Stomach (tissue), 9 donors: ENCODE measurements around the gene TRPM4. TPM values are rescaled to one million over a fixed set of nuclear protein-coding genes. Genes with fewer than 3 reads are reported as not detected.
A peak's percentile ranks its signal among the peaks of the same experiment; 100 is the strongest.

Experiments used
- DNase-seq, 2 donors: peaks; one replicate each; pipeline versions ENCODE4 v3.0.0 to v3.0.0-alpha.2; 2013 to 2019
- H3K27ac ChIP-seq, 5 donors: fragments of 200-600 bp in 4 of 5; sonication (generic) in 4 of 5; one replicate each; pipeline ENCODE4 v1.5.1; 2013 to 2019; ENCODE audit warnings: mild to moderate bottlenecking in 1 of 5, moderate library complexity in 1 of 5
- H3K27me3 ChIP-seq, 3 donors: fragments of 200-600 bp; sonication (generic); one replicate each; pipeline ENCODE4 v1.5.1; 2017 to 2019; ENCODE audit warnings: mixed run types in 1 of 3
- H3K36me3 ChIP-seq, 4 donors: fragments of 200-600 bp; sonication (generic); 1 replicate in 3 of 4; 2 replicates in 1 of 4; pipeline ENCODE4 v1.5.1; 2016 to 2019
- H3K4me1 ChIP-seq, 4 donors: fragments of 200-600 bp; sonication (generic); one replicate each; pipeline ENCODE4 v1.5.1; 2016 to 2019
- H3K4me3 ChIP-seq, 4 donors: fragments of 200-600 bp; sonication (generic) in 3 of 4; one replicate each; pipeline ENCODE4 v1.5.1; 2016 to 2019; ENCODE audit warnings: mild to moderate bottlenecking in 1 of 4
- H3K9me3 ChIP-seq, 4 donors: fragments of 200-600 bp; sonication (generic); one replicate each; pipeline ENCODE4 v1.5.1; 2016 to 2019
- CTCF ChIP-seq, 7 experiments: fragments of 450-650 bp in 4 of 7; fragments of 200-600 bp in 3 of 7; sonication (generic) in 3 of 7; IDR thresholded peaks; one replicate each; pipeline ENCODE4 v1.5.1; 2016 to 2019; ENCODE audit warnings: antibody characterized with exemption in 7 of 7, control low read depth in 2 of 7, mild to moderate bottlenecking in 1 of 7
- EP300 ChIP-seq: sonication (generic); formaldehyde crosslinking; IDR thresholded peaks from one replicate; pipeline ENCODE4 v1.6.1; 2017; ENCODE audit warnings: antibody characterized with exemption
- POLR2A ChIP-seq, 4 donors: fragments of 450-650 bp; IDR thresholded peaks; one replicate each; pipeline ENCODE4 v1.6.1; 2016; ENCODE audit warnings: antibody characterized with exemption in 4 of 4, control low read depth in 2 of 4, mild to moderate bottlenecking in 1 of 4, moderate library complexity in 1 of 4
- POLR2AphosphoS5 ChIP-seq, 3 donors: sonication (generic); formaldehyde crosslinking; IDR thresholded peaks; one replicate each; pipeline ENCODE4 v1.6.1; 2016; ENCODE audit warnings: antibody characterized with exemption in 3 of 3
- WGBS, 5 donors: extraction: QIAGEN DNeasy Blood & Tissue Kit in 3 of 5; methylation state at CpG; one replicate each; pipeline versions ENCODE4 v1.1.5 to v1.1.7; 2013 to 2018; 5-methylcytosine and 5-hydroxymethylcytosine counted together
- intact Hi-C: fragments of 100-400 bp; cut with DNase I; formaldehyde crosslinking; loops from one replicate; pipeline ENCODE4 v1.15.1; 2023; ENCODE audit warnings: low total_unique reads
- polyA plus RNA-seq, 3 donors: library from polyadenylated mRNA; stranded (reverse); fragments of 200-250 nt; gene quantifications; one replicate each; pipeline ENCODE4 v1.2.3, GENCODE V29; 2013
- total RNA-seq, 5 donors: library from RNA; depleted of rRNA; stranded (reverse); fragments of >200 nt; gene quantifications; one replicate each; pipeline versions ENCODE4 v1.1.0 to v1.2.3, GENCODE V29; 2014 to 2016
- donor health status: healthy with polysubstance abuse.
- donor health status: Bipolar disorder and iron deficiency.
- donor health status: healthy.

Gene TRPM4
- total and polyA plus RNA-seq, 8 donors: 11.8 to 1,449 (median 71.9) TPM

DNA sequence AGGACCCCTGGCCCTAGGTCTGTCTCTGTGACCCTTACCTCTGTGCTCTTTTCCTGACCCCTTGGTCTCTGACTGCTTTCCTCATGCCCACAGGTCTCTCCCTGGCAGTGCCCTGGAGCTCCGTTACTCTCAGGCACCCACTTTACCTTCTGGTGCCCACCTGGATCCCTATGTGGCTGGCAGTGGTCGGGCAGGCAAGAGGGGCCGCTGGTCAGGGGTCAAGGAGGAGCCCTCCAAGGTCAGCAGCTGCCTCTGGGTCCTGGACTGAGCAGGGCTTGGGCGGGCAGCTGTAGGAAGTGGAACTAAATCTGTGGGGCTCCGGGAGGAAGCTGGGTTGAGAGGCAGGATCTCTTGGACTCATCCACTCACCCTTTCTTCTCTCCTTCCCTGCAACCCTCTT lies 21.9 kb upstream of the TRPM4 start:
- no peaks in the 10 kb centered on the region for H3K36me3 ChIP-seq
- H3K4me3 ChIP-seq: no peak overlapping the region
- DNase-seq: no peak
- WGBS, 5 donors: 86 to 96% (median 90%) methylated on average over 5 of the region's 5 CpGs
- H3K27me3 ChIP-seq: peaks cover 0 to 11% (median 0%) of the 10 kb centered on the region in 3 donors
- TF ChIP-seq CTCF (IDR thresholded peaks at IDR 0.05) (no peak), POLR2A (IDR thresholded peaks at IDR 0.05) (no peak), EP300 (no peak), POLR2AphosphoS5 (IDR thresholded peaks at IDR 0.05) (no peak)
- H3K27ac ChIP-seq: peak overlapping the region in 4 of 5 donors; percentile 57 to 82 (median 70)
- H3K4me1 ChIP-seq: peaks cover 11 to 39% (median 28%) of the 10 kb centered on the region in 4 donors
- intact Hi-C loops: no loop called here
- no peaks in the 10 kb centered on the region for H3K9me3 ChIP-seq

- Histone ChIP-seq H3K27ac (peak overlapping the region; percentile 47 to 82 (median 65)), H3K9me3 (no peaks in the 10 kb centered on the region), H3K27me3 (peaks cover 0 to 11% (median 0%) of the 10 kb centered on the region in 3 donors), H3K36me3 (no peaks in the 10 kb centered on the region), H3K4me1 (peaks cover 11 to 39% (median 28%) of the 10 kb centered on the region in 4 donors), H3K4me3 (no peak overlapping the region)
- TF ChIP-seq POLR2AphosphoS5 (IDR thresholded peaks at IDR 0.05): peak in 1 of 3 donors; percentile 8
- TF ChIP-seq POLR2A (IDR thresholded peaks at IDR 0.05): no peak
- DNase-seq: peak; percentile 53 to 60
- intact Hi-C loops: no loop called here
- 61 to 76% (median 71%) methylated on average over 5 to 10 of the region's 10 CpGs for WGBS, 5 donors
Measured at GRCh38 chr19:49136771-49137171, 20.8 kb upstream of the TRPM4 start.

GRCh38 chr19:49140951-49141350 lies 16.6 kb upstream of the TRPM4 start:
- Histone ChIP-seq H3K9me3 (no peaks in the 10 kb centered on the region), H3K4me1 (peaks cover 8 to 31% (median 25%) of the 10 kb centered on the region in 4 donors), H3K36me3 (no peaks in the 10 kb centered on the region), H3K27ac (no peak overlapping the region), H3K4me3 (no peak overlapping the region), H3K27me3 (no peaks in the 10 kb centered on the region)
- intact Hi-C loops: no loop called here
- DNase-seq: no peak
- WGBS, 5 donors: 81 to 92% (median 88%) methylated on average over 7 of the region's 7 CpGs
- TF ChIP-seq CTCF (IDR thresholded peaks at IDR 0.05): no peak
- TF ChIP-seq EP300: no peak
- TF ChIP-seq POLR2A (IDR thresholded peaks at IDR 0.05): no peak
- no peak for TF ChIP-seq POLR2AphosphoS5 (IDR thresholded peaks at IDR 0.05)

GRCh38 chr19:49141352-49141751 lies 16.2 kb upstream of the TRPM4 start:
- H3K4me1 ChIP-seq: peaks cover 10 to 31% (median 27%) of the 10 kb centered on the region in 4 donors
- intact Hi-C loops: no loop called here
- H3K27me3 ChIP-seq: no peaks in the 10 kb centered on the region
- H3K4me3 ChIP-seq: no peak overlapping the region
- WGBS, 5 donors: 83 to 89% (median 85%) methylated on average over 6 of the region's 6 CpGs
- TF ChIP-seq POLR2A (IDR thresholded peaks at IDR 0.05) (no peak), EP300 (no peak), CTCF (IDR thresholded peaks at IDR 0.05) (no peak), POLR2AphosphoS5 (IDR thresholded peaks at IDR 0.05) (no peak)
- no peaks in the 10 kb centered on the region for H3K36me3 ChIP-seq
- no peak overlapping the region for H3K27ac ChIP-seq
- no peaks in the 10 kb centered on the region for H3K9me3 ChIP-seq
- no peak for DNase-seq

- Histone ChIP-seq H3K9me3 (no peaks in the 10 kb centered on the region), H3K36me3 (no peaks in the 10 kb centered on the region), H3K4me3 (peak overlapping the region; percentile 43 to 49 (median 44)), H3K27ac (no peak overlapping the region), H3K4me1 (peaks cover 10 to 29% (median 26%) of the 10 kb centered on the region in 4 donors), H3K27me3 (no peaks in the 10 kb centered on the region)
- DNase-seq: peak; percentile 91 to 96
- TF ChIP-seq EP300: no peak
- TF ChIP-seq POLR2AphosphoS5 (IDR thresholded peaks at IDR 0.05): peak in 1 of 3 donors; percentile 55
- TF ChIP-seq POLR2A (IDR thresholded peaks at IDR 0.05): no peak
- no peak for TF ChIP-seq CTCF (IDR thresholded peaks at IDR 0.05)
- 2% methylated on average over 21 of the region's 21 CpGs for WGBS, 5 donors
- intact Hi-C loops: no loop called here
Measured at GRCh38 chr19:49142866-49143335, 14.7 kb upstream of the TRPM4 start.
